GM12873 (cell line): ENCODE data around the gene CPNE9.

ENCODE experiments used
- TF ChIP-seq, protein P1 (sequence below): IDR thresholded peaks from 2 replicates; pipeline ENCODE4 v1.5.1; 2012; ENCODE audit warnings: low read depth, mild to moderate bottlenecking, moderate library complexity, low read length, control low read depth; ENCODE audit not compliant: insufficient read depth; ENCODE audit errors: missing control alignments

CPNE9 gene

DNA sequence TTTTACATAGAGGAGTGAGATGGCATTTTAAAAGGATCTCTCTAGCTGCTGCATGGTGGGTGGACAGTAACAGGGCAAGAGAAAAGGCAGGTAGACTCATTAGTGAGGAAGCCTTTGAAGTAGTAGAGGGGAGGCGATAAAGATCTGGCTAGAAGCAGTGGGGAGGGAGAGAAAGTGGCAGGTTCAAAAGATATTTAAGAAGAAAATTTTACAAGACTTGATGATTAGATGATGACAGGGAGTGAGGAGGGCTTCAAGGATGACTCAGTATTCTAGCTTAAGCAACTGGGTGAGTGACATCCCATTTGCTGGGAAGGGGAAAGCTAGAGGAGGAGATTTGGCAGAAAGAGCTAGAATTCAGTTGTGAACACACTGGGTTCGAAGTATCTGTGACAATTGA, 24.1 kb downstream of the CPNE9 start:
- TF ChIP-seq, protein P1, sequence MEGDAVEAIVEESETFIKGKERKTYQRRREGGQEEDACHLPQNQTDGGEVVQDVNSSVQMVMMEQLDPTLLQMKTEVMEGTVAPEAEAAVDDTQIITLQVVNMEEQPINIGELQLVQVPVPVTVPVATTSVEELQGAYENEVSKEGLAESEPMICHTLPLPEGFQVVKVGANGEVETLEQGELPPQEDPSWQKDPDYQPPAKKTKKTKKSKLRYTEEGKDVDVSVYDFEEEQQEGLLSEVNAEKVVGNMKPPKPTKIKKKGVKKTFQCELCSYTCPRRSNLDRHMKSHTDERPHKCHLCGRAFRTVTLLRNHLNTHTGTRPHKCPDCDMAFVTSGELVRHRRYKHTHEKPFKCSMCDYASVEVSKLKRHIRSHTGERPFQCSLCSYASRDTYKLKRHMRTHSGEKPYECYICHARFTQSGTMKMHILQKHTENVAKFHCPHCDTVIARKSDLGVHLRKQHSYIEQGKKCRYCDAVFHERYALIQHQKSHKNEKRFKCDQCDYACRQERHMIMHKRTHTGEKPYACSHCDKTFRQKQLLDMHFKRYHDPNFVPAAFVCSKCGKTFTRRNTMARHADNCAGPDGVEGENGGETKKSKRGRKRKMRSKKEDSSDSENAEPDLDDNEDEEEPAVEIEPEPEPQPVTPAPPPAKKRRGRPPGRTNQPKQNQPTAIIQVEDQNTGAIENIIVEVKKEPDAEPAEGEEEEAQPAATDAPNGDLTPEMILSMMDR, result no peak

DNA sequence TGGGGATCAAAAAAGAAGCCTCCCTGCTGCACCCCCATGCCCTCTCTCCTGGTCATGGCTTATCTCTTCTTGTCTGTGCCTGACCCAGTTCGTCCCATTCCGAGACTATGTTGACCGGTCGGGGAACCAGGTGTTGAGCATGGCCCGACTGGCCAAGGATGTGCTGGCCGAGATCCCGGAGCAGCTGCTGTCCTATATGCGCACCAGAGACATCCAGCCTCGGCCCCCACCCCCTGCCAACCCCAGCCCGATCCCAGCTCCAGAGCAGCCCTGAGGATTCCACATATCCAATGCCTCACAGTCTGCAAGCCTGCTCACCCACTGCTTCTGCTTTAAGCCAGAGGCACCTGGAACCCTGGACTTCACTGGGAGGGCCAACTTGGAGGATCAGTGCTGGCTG, 25.8 kb downstream of the CPNE9 start:
- TF ChIP-seq, protein P1, result no peak

DNA sequence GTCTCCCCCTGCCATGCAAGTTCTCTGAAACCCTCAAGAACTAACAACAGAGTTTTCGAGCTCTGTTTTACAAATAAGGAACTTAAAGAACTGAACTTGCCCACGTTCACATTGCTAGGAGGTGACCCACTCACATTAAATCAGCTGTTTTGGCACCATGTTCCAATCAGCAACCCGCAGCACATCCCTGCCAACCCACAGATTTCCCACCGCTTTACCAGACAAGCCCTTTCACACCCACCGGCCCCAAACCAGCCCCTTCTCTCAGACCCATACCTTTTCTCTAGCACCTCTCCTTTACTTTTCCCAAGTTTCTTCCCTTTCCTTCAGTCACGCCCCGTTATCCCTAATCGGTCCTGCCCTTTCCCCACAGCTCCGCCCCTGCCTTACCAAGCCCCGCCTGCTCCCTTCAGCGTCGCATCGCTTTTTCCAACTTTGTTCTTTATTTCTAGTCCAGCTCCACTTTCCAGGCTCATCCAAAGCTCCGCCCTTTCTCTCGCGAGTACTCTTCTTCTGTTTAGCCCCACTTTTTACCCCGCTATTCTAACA, 27.1 kb downstream of the CPNE9 start:
- TF ChIP-seq, protein P1, result no peak

DNA sequence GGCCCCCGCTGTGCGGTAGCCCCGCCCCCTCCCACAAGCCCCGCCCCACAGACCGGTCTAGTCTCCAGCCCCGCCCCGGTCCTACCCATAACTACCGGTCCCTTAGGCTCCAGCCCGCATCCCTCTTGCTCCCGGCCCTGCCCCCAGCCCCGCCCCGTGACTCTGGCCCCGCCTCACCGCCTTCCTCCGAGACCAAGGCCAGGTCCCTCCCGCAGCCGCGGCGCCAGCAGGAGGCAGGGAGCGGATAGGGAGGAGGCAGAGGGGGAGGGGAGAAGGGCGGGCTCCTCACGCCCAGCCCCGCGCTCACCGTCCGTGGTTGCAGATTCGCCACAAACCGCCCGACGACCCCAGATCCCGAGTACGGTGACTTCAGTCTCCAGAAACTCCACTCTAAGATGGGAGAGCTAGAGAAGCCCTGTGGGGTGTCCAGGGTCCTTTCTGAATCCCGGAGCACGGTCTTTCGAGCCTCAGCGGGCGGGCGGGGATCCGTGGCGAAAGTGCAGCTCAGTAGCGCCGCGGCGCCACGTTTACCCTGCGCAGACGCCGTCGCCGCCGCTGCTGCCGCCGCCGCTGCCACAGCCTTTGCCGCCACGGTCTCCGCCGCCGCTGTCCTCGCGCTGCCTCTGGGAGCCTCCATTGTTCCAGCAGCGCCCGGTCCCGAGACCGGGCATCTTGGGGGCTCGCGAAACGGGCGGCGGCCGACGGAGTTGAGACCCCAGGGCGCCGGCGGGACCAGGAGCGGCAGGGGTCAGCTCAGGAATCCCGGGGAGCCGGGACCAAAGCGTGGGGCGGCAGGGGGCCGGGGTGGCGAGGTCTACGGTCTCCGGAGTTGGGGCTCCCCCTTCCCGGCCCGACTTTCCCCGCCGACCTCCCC, 27.8 kb downstream of the CPNE9 start, which contains the start of gene BRPF1:
Gene BRPF1, plus strand, starts transcription at position 530 of the 874 bp plus-strand sequence. CDS start 2,406 bp downstream, outside the sequence.
- TF ChIP-seq, protein P1, result no peak

DNA sequence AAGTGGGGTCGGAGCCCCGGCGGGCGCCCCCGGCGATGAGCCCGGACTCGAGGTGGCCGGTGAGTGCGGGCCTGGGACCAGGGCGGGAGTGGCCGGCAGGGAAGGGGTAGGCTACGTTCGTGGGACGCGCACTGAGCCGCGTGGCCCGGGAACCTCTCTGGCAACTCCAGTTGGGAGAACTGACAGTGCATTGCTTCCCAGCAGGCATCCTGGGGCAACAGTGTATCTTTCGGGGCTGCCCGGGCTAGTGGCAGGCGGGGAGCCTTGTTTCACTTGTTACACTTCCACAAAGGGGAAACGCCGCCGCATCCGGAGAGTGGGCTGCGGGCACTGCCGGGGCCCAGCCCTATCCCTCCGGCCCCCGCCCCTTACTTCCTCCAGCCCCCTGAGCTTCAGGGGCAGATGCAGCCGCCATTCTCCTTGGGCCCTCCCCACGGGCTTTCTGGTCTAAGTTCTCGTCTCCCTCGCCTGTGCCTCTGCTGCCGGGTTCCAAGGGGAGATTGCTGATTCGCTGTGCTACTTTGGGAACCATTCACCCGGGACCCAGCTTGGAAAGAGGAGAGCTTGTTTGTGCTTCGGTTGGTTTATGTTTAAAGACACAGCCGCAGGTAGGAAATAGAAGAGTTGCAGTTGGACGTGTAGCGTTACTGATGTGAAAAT, 28.6 kb downstream of the CPNE9 start:
- TF ChIP-seq, protein P1, result no peak

DNA sequence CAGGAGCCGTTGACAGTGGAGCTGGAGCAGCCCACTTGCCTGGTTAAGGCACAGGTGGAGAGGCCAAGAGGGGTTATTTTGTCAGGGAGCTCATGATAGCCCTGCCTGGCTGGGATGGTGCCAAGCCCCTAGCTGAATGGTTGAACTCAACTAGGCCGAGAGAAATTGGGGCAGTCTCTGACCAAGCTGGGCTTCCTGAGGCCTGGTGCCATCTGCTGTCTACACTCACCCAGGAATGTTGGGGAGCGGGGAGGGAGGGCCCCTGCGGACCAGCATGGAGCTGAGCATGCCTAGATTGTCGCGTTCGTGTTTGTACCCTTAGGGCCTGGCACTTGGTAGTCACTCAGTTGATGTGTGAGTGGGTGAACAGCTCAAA, 29.1 kb downstream of the CPNE9 start:
- TF ChIP-seq, protein P1, result no peak

DNA sequence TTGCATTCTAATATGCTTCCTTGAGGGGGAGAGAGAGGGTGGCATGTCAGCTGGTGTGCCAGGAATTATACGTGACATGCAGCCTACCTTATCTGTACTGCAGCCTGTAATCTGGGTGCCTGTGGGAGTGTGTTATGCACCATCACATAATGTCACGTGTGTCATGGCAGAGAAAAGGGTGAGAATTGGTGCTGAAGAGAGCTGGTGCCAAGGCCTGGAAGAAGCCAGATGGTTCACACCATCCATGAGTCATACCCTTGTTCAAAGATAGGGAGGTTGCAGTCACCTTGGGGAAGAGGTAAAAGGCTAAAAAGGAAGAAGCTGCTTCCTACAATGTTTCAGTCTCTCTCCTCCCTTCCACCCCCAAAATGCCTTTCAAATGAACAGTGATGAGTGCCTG, 33.2 kb downstream of the CPNE9 start:
- TF ChIP-seq, protein P1, result no peak
